Measurements from ENCODE around the gene RAB3IL1. TPM values are rescaled to one million over a fixed set of nuclear protein-coding genes. Genes with fewer than 3 reads are reported as not detected.

RAB3IL1 gene
- total RNA-seq, 3 donors from 2014 or later: 2.6 to 15.0 (median 11.8) TPM

GRCh38 chr11:61911128-61911700 is 6.2 kb downstream of the RAB3IL1 start:
- ATAC-seq: no peak
- intact Hi-C loops (cut with DNase I, micrococcal nuclease): no loop called here
- no peaks in the 10 kb centered on the region for H3K36me3 ChIP-seq (ENCODE audit: low read depth)
- no peaks in the 10 kb centered on the region for H3K9me3 ChIP-seq
- no peak overlapping the region for H3K4me3 ChIP-seq
- no peaks in the 10 kb centered on the region for H3K4me1 ChIP-seq (ENCODE audit: low read depth)
- TF ChIP-seq, protein P1, sequence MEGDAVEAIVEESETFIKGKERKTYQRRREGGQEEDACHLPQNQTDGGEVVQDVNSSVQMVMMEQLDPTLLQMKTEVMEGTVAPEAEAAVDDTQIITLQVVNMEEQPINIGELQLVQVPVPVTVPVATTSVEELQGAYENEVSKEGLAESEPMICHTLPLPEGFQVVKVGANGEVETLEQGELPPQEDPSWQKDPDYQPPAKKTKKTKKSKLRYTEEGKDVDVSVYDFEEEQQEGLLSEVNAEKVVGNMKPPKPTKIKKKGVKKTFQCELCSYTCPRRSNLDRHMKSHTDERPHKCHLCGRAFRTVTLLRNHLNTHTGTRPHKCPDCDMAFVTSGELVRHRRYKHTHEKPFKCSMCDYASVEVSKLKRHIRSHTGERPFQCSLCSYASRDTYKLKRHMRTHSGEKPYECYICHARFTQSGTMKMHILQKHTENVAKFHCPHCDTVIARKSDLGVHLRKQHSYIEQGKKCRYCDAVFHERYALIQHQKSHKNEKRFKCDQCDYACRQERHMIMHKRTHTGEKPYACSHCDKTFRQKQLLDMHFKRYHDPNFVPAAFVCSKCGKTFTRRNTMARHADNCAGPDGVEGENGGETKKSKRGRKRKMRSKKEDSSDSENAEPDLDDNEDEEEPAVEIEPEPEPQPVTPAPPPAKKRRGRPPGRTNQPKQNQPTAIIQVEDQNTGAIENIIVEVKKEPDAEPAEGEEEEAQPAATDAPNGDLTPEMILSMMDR (IDR thresholded peaks at IDR 0.05): no peak
- no peak for DNase-seq

DNA sequence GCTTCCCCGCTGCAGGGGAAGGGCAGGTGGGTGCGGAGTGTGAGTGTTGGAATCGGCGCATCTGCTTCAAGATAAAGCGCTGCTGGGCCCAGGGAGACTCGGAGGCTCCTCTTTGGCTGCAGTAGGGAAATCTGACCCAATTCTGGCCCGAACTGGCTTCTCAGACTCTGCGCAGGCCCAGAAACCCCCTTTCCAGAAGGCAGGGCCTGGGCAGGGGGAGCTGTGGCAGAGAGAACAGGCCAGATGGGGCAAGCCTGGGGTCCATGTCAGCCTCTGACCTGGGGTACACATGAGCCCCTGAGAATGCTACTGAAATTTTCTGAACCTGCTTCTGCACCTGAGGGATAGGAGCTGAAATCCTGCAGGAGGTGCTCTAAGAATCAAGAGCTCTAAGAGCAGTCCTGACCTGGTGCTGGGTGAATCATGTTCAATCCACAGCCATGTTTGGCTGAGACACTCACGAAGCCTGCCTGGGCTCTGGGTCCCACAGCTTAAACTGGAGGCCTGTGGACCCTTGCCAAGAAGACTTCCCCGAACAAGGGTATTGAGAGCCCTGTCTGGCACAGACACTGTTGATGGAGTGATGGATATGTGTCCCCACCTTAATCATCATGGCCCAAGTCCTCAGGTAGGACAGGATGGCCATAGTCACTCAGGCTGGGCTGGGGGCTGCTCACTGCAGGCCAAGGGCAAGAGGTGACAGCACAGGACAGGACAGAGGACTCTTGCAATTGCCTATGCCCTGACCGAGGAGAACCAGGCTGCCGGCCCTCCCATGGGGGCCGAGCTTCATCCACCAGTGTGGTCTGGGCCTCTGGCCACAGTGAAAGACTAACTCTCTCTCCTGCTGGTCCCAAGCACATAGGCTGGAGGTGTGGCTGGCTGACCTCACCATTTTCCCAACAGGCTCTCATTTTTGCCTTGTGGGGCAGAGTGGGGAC is 6.9 kb downstream of the RAB3IL1 start:
- Histone ChIP-seq H3K9me3 (no peaks in the 10 kb centered on the region), H3K4me3 (no peak overlapping the region), H3K4me1 (ENCODE audit: low read depth) (no peaks in the 10 kb centered on the region), H3K36me3 (ENCODE audit: low read depth) (no peaks in the 10 kb centered on the region)
- intact Hi-C loops (cut with DNase I, micrococcal nuclease): no loop called here
- DNase-seq: peak in 2 of 3 donors; percentile 16 to 46
- no peak for ATAC-seq
- TF ChIP-seq, protein P1 (IDR thresholded peaks at IDR 0.05): no peak

DNA sequence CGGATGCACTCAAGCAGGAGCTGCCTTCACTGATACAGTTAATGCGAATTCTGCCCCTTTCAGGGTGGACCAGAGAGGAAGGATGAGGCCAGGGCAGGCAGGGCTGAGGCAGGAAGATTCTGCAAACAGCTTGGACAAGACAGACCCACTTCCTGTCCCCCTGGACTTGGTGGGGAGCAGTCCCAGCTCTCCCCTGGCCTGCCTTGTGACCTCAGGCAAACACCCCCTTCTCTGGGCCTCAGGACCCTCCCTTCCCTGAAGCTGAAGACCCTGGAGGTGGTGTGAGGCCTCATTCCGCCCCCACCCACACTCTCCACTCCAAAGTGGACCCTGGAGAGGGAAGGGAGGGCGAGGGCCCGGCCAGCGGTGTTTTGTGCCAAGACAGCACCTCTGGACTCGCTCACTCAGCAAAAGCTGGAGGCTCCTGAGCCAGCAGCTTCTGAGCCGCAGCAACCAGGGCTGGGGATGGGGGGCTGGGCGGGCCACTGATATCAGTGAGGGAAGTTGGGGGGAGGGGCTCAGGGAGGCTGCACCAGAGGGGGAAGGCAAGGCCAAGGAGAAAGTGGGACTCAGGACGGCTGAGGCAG is 8.5 kb downstream of the RAB3IL1 start:
- Histone ChIP-seq H3K9me3 (no peaks in the 10 kb centered on the region), H3K4me3 (no peak overlapping the region), H3K4me1 (ENCODE audit: low read depth) (no peaks in the 10 kb centered on the region), H3K36me3 (ENCODE audit: low read depth) (no peaks in the 10 kb centered on the region)
- ATAC-seq (peak; percentile 14), DNase-seq (peak; percentile 49 to 69 (median 52))
- TF ChIP-seq, protein P1 (IDR thresholded peaks at IDR 0.05): no peak
- intact Hi-C loops (cut with DNase I, micrococcal nuclease): no loop called here

DNA sequence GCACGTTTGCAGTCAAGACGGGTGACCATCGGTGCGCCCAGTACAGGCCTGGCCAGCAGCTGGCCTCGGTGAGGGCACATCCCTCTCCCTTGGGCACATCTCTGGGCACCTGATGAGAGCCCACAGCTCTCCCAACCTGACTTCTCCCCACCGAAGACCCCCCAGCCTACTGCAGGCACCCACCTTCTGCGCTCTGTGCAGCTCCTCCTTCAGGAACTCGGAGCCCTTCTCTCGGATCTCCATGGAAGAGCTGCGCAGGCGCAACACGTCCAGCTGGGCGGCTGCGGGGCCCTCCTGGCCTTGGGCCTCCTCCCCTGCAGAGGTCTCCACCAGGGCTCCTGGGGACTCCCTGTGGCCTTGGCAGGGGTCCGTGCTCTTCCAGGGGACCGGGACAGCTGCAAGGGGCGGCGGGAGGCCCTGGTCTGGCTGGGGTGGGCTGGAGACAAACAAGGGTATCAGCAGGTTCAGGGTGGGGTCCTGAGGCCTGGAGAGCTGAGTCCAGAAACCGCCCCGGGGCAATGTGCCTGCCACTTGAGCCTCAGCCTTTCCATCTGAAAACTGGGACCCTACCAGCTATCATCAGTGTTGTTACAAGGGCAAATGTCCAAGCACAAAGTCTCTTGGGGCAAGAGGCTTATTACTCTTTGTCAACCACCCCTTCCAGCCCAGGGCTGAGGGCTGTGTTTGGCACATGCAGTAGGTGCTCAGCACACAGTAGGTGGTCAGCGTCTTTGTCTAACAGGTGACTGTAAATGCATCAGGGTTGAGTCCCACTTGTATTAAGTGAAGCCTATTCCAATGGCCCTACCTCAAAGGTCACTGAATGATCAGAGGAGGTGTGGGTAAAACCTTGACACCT is 9.3 kb downstream of the RAB3IL1 start:
- DNase-seq: peak in 2 of 3 donors; percentile 16 to 29
- no peaks in the 10 kb centered on the region for H3K4me1 ChIP-seq (ENCODE audit: low read depth)
- no peak overlapping the region for H3K4me3 ChIP-seq
- TF ChIP-seq, protein P1 (IDR thresholded peaks at IDR 0.05): no peak
- intact Hi-C loops (cut with DNase I, micrococcal nuclease): no loop called here
- no peaks in the 10 kb centered on the region for H3K9me3 ChIP-seq
- H3K36me3 ChIP-seq (ENCODE audit: low read depth): no peaks in the 10 kb centered on the region
- no peak for ATAC-seq

GRCh38 chr11:61907282-61907681 is 10.1 kb downstream of the RAB3IL1 start:
- Histone ChIP-seq H3K9me3 (no peaks in the 10 kb centered on the region), H3K4me3 (no peak overlapping the region), H3K4me1 (ENCODE audit: low read depth) (no peaks in the 10 kb centered on the region), H3K36me3 (ENCODE audit: low read depth) (no peaks in the 10 kb centered on the region)
- intact Hi-C loops (cut with DNase I, micrococcal nuclease): no loop called here
- peak in 2 of 3 donors; percentile 12 to 40 for DNase-seq
- ATAC-seq: no peak
- TF ChIP-seq, protein P1 (IDR thresholded peaks at IDR 0.05): no peak
